Transverse colon (tissue), 4 donors: ENCODE results near the gene TPCN2. TPM values are rescaled to one million over a fixed set of nuclear protein-coding genes. Genes with fewer than 3 reads are reported as not detected.
A peak's percentile ranks its signal among the peaks of the same experiment; 100 is the strongest.

ENCODE experiments used
- DNase-seq: peaks from one replicate; pipeline ENCODE4 v3.0.0-alpha.2; 2019
- H3K27ac ChIP-seq, 4 donors: fragments of 200-600 bp; sonication (generic); 2 replicates each; pipeline ENCODE4 v1.5.1; 2016 to 2018; ENCODE audit warnings: inconsistent platforms in 4 of 4
- H3K27me3 ChIP-seq: fragments of 200-600 bp; sonication (generic); 2 replicates; pipeline ENCODE4 v1.5.1; 2017; ENCODE audit warnings: inconsistent platforms
- H3K36me3 ChIP-seq, 4 donors: fragments of 200-600 bp; sonication (generic); 2 replicates each; pipeline ENCODE4 v1.5.1; 2017 to 2019; ENCODE audit warnings: inconsistent platforms in 4 of 4
- H3K4me1 ChIP-seq, 4 donors: fragments of 200-600 bp; sonication (generic); 2 replicates each; pipeline ENCODE4 v1.5.1; 2017 to 2020; ENCODE audit warnings: inconsistent platforms in 4 of 4
- H3K4me3 ChIP-seq, 4 donors: fragments of 200-600 bp; sonication (generic); 1 replicate in 1 of 4; 2 replicates in 3 of 4; pipeline versions ENCODE4 v1.5.1 to v1.6.1; 2017 to 2019; ENCODE audit warnings: inconsistent platforms in 4 of 4
- H3K9me3 ChIP-seq, 2 donors: fragments of 200-600 bp; sonication (generic); 2 replicates each; pipeline ENCODE4 v1.5.1; 2017 to 2019; ENCODE audit warnings: inconsistent platforms in 2 of 2
- CTCF ChIP-seq, 5 experiments: fragments of 200-600 bp in 3 of 5; fragments of 450-650 bp in 2 of 5; sonication (generic) in 3 of 5; IDR thresholded peaks; 1 replicate in 2 of 5; 2 replicates in 3 of 5; pipeline ENCODE4 v1.5.1; 2016 to 2017; ENCODE audit warnings: antibody characterized with exemption in 5 of 5, inconsistent platforms in 3 of 5, mild to moderate bottlenecking in 2 of 5, moderate library complexity in 1 of 5
- EP300 ChIP-seq: sonication (generic); formaldehyde crosslinking; IDR thresholded peaks from one replicate; pipeline ENCODE4 v1.6.1; 2017; ENCODE audit warnings: antibody characterized with exemption, low read depth
- POLR2A ChIP-seq: fragments of 450-650 bp; IDR thresholded peaks from one replicate; pipeline ENCODE4 v1.6.1; 2016; ENCODE audit warnings: antibody characterized with exemption, mild to moderate bottlenecking, moderate library complexity
- POLR2AphosphoS5 ChIP-seq, 3 donors: sonication (generic); formaldehyde crosslinking; IDR thresholded peaks; one replicate each; pipeline ENCODE4 v1.6.1; 2016; ENCODE audit warnings: antibody characterized with exemption in 3 of 3
- WGBS, 2 donors: methylation state at CpG; one replicate each; pipeline ENCODE4 v1.1.5; 2018; ENCODE audit warnings: low coverage in 1 of 2; 5-methylcytosine and 5-hydroxymethylcytosine counted together
- in situ Hi-C, 4 donors: fragments of 200-750 bp; cut with MboI; loops; one replicate each; pipeline versions ENCODE4 v1.15.0 to v1.15.1; 2017; ENCODE audit warnings: low sequenced_read_pairs in 3 of 4, low pct_ligation_motif_present in 1 of 4, low pct_unique_long_range_greater_than_20kb in 1 of 4
- intact Hi-C: fragments of 100-400 bp; cut with DNase I; formaldehyde crosslinking; loops from one replicate; pipeline ENCODE4 v1.15.1; 2023; ENCODE audit warnings: low total_unique reads
- total RNA-seq, 4 donors: library from RNA; depleted of rRNA; stranded (reverse); fragments of >200 nt; gene quantifications; one replicate each; pipeline ENCODE4 v1.1.0, GENCODE V29; 2016

Gene TPCN2
- total RNA-seq, 4 donors from 2014 or later = 16.8 to 25.4 (median 20.7) TPM

GRCh38 chr11:69083531-69084247, 35.0 kb downstream of the TPCN2 start:
- no peak for TF ChIP-seq EP300
- no peak for DNase-seq
- intact Hi-C loops = no loop called here
- Histone ChIP-seq H3K4me1 (peaks cover 0 to 14% (median 4%) of the 10 kb centered on the region in 4 donors), H3K4me3 (no peak overlapping the region), H3K27ac (peak overlapping the region in 1 of 4 donors; percentile 85), H3K27me3 (no peaks in the 10 kb centered on the region), H3K36me3 (peaks cover 0 to 12% (median under 1%) of the 10 kb centered on the region in 4 donors), H3K9me3 (no peaks in the 10 kb centered on the region)
- 86% methylated on average over 26 of the region's 28 CpGs; no CpG with 5 or more reads in 1 of the 2 donors for WGBS, 2 donors
- in situ Hi-C loops = no loop called here

GRCh38 chr11:69084371-69084770, 35.6 kb downstream of the TPCN2 start:
- in situ Hi-C loops (no loop called here), intact Hi-C loops (no loop called here)
- H3K4me1 ChIP-seq = peaks cover 0 to 14% (median 4%) of the 10 kb centered on the region in 4 donors
- no peak for DNase-seq
- H3K4me3 ChIP-seq = no peak overlapping the region
- WGBS, 2 donors = 87 to 100% methylated on average over 1 to 15 of the region's 15 CpGs
- peaks cover 0 to 5% (median 0%) of the 10 kb centered on the region in 4 donors for H3K36me3 ChIP-seq
- no peaks in the 10 kb centered on the region for H3K9me3 ChIP-seq
- TF ChIP-seq POLR2A = no peak
- TF ChIP-seq POLR2AphosphoS5 (IDR thresholded peaks at IDR 0.05) = no peak
- no peak for TF ChIP-seq CTCF (IDR thresholded peaks at IDR 0.05)
- no peak for TF ChIP-seq EP300
- H3K27me3 ChIP-seq = no peaks in the 10 kb centered on the region
- H3K27ac ChIP-seq = peak overlapping the region in 1 of 4 donors; percentile 85

GRCh38 chr11:69085490-69086095, 36.9 kb downstream of the TPCN2 start:
- H3K27ac ChIP-seq = peak overlapping the region; percentile 57 to 85 (median 72)
- peaks cover 0 to 14% (median 4%) of the 10 kb centered on the region in 4 donors for H3K4me1 ChIP-seq
- no peak overlapping the region for H3K4me3 ChIP-seq
- WGBS, 2 donors = 90% methylated on average over 27 of the region's 27 CpGs; no CpG with 5 or more reads in 1 of the 2 donors
- in situ Hi-C loops = no loop called here
- intact Hi-C loops = loop anchor here (5.0 kb wide), 2 partner anchors 73 to 178 kb away; partner anchors contain the start of gene MRGPRF
- TF ChIP-seq POLR2A (no peak), CTCF (IDR thresholded peaks at IDR 0.05) (no peak), EP300 (no peak), POLR2AphosphoS5 (IDR thresholded peaks at IDR 0.05) (no peak)
- no peaks in the 10 kb centered on the region for H3K36me3 ChIP-seq
- no peaks in the 10 kb centered on the region for H3K27me3 ChIP-seq
- no peaks in the 10 kb centered on the region for H3K9me3 ChIP-seq
- DNase-seq = no peak

- Histone ChIP-seq H3K4me3 (no peak overlapping the region), H3K4me1 (peaks cover 0 to 14% (median 4%) of the 10 kb centered on the region in 4 donors), H3K9me3 (no peaks in the 10 kb centered on the region), H3K36me3 (no peaks in the 10 kb centered on the region), H3K27me3 (no peaks in the 10 kb centered on the region), H3K27ac (peak overlapping the region; percentile 57 to 85 (median 72))
- in situ Hi-C loops = no loop called here
- DNase-seq = peak; percentile 29
- no peak for TF ChIP-seq EP300
- TF ChIP-seq CTCF (IDR thresholded peaks at IDR 0.05) = peak in 1 of 5 experiments; percentile 17
- 60% methylated on average over 23 of the region's 28 CpGs; no CpG with 5 or more reads in 1 of the 2 donors for whole genome bisulfite sequencing, 2 donors
- intact Hi-C loops = loop anchor here (5.0 kb wide), 2 partner anchors 74 to 179 kb away; partner anchors contain the start of gene MRGPRF
Observed at GRCh38 chr11:69086152-69087132, 37.7 kb downstream of the TPCN2 start.
